A549 (cell line): ENCODE data around the gene PRR29. TPM values are rescaled to one million over a fixed set of nuclear protein-coding genes. Genes with fewer than 3 reads are reported as not detected.

ENCODE experiments used
- ATAC-seq, 2 experiments: fragments of 200-7000 bp in 1 of 2; fragments of >200 bp in 1 of 2; cut with Nextera tagmentation in 1 of 2; cut with Tn5 transposase in 1 of 2; 3 replicates each; pipeline versions ENCODE4 v1.8.0 to v1.9.1; 2018 to 2020; ENCODE audit warnings: mild to moderate bottlenecking in 1 of 2, moderate library complexity in 1 of 2
- CTCF ChIA-PET: fragments of 300-600 bp; sonication (Branson Sonifier 250); formaldehyde crosslinking; extraction: SDS; loops from one replicate; lab custom pipeline; 2021; ENCODE audit warnings: antibody characterized with exemption, inconsistent platforms; lab: Yijun Ruan, JAX
- POLR2A ChIA-PET: fragments of 350-600 bp; formaldehyde crosslinking; extraction: SDS; loops from one replicate; lab custom pipeline; 2021; ENCODE audit warnings: antibody characterized with exemption, inconsistent platforms; lab: Yijun Ruan, JAX
- DNase-seq, 2 experiments: peaks; one replicate each; pipeline versions ENCODE4 v3.0.0 to v3.0.0-alpha.2; 2011 to 2016; ENCODE audit warnings: low read depth in 1 of 2, low spot score in 1 of 2
- FAIRE-seq: peaks from 2 replicates; lab custom pipeline; 2011; peaks lifted over from hg19 to GRCh38; lab: Jason Lieb, UNC
- H3K27ac ChIP-seq, 2 experiments: fragments of >200 bp; sonication (Bioruptor Twin); formaldehyde crosslinking; 3 replicates each; pipeline ENCODE4 v1.5.1; 2016 to 2017
- H3K4me1 ChIP-seq: fragments of >200 bp; sonication (Bioruptor Twin); formaldehyde crosslinking; 3 replicates; pipeline ENCODE4 v1.6.1; 2016
- H3K4me2 ChIP-seq: fragments of >200 bp; sonication (Bioruptor Twin); formaldehyde crosslinking; 3 replicates; pipeline ENCODE4 v1.6.1; 2016
- H3K4me3 ChIP-seq: fragments of >200 bp; sonication (Bioruptor Twin); formaldehyde crosslinking; 3 replicates; pipeline ENCODE4 v1.5.1; 2016
- H3K9me3 ChIP-seq: fragments of >200 bp; sonication (Bioruptor Twin); formaldehyde crosslinking; 3 replicates; pipeline ENCODE4 v1.6.1; 2016
- CBX8 ChIP-seq: fragments of 200-600 bp; sonication (generic); IDR thresholded peaks from 2 replicates; pipeline ENCODE4 v1.6.1; 2016
- CEBPB ChIP-seq, 2 experiments: fragments of >200 bp in 1 of 2; sonication (Bioruptor Twin) in 1 of 2; formaldehyde crosslinking in 1 of 2; IDR thresholded peaks; 2 replicates each; pipeline ENCODE4 v1.6.1; 2012 to 2016
- CHD2 ChIP-seq: fragments of 150-350 bp; IDR thresholded peaks from 2 replicates; pipeline ENCODE4 v1.6.1; 2014; ENCODE audit warnings: low read length; ENCODE audit not compliant: partially characterized antibody
- EP300 ChIP-seq, 2 experiments: fragments of >200 bp; sonication (Bioruptor Twin); formaldehyde crosslinking; IDR thresholded peaks; 2 replicates in 1 of 2; 3 replicates in 1 of 2; pipeline ENCODE4 v1.6.1; 2016 to 2017
- ESRRA ChIP-seq: fragments of 150-350 bp; IDR thresholded peaks from 2 replicates; pipeline ENCODE4 v1.6.1; 2014; ENCODE audit warnings: mild to moderate bottlenecking, low read length, borderline replicate concordance
- HDAC2 ChIP-seq: fragments of 200-600 bp; sonication (generic); IDR thresholded peaks from 2 replicates; pipeline ENCODE4 v1.6.1; 2016
- HEYL ChIP-seq: fragments of 250-450 bp; sonication (Bioruptor Pico); IDR thresholded peaks from 2 replicates; pipeline ENCODE4 v1.8.0; 2021; ENCODE audit warnings: mild to moderate bottlenecking, moderate library complexity
- JUNB ChIP-seq: fragments of >200 bp; sonication (Bioruptor Twin); formaldehyde crosslinking; IDR thresholded peaks from 2 replicates; pipeline ENCODE4 v1.6.1; 2016
- MAFK ChIP-seq: fragments of 450-650 bp; IDR thresholded peaks from 2 replicates; pipeline ENCODE4 v1.6.1; 2014; ENCODE audit not compliant: partially characterized antibody
- MAZ ChIP-seq: fragments of 150-350 bp; IDR thresholded peaks from 2 replicates; pipeline ENCODE4 v1.6.1; 2014; ENCODE audit warnings: antibody characterized with exemption, low read depth, low read length, borderline replicate concordance
- NFE2L2 ChIP-seq: fragments of 150-350 bp; conservative IDR thresholded peaks from 2 replicates; pipeline ENCODE4 v1.6.1; 2014; ENCODE audit warnings: low read length
- NPAS2 ChIP-seq: fragments of 250-450 bp; sonication (Bioruptor Pico); IDR thresholded peaks from 2 replicates; pipeline ENCODE4 v1.8.0; 2022; ENCODE audit warnings: mild to moderate bottlenecking, moderate library complexity, borderline replicate concordance
- PHF8 ChIP-seq: fragments of 200-600 bp; sonication (generic); IDR thresholded peaks from 2 replicates; pipeline ENCODE4 v1.6.1; 2016; ENCODE audit warnings: low read depth, mild to moderate bottlenecking, antibody characterized with exemption, moderate library complexity, borderline replicate concordance
- POLR2AphosphoS2 ChIP-seq: conservative IDR thresholded peaks from 2 replicates; pipeline ENCODE4 v1.6.1; 2012; ENCODE audit warnings: low read length, improper control_type of control experiment, inconsistent platforms
- RCOR1 ChIP-seq: fragments of 150-350 bp; IDR thresholded peaks from 2 replicates; pipeline ENCODE4 v1.6.1; 2014; ENCODE audit warnings: antibody characterized with exemption, low read length, low read depth
- RFX5 ChIP-seq: fragments of 450-650 bp; IDR thresholded peaks from 2 replicates; pipeline ENCODE4 v1.7.1; 2014; ENCODE audit warnings: antibody characterized with exemption, mild to moderate bottlenecking, moderate library complexity
- SREBF2 ChIP-seq: fragments of 450-650 bp; IDR thresholded peaks from 2 replicates; pipeline ENCODE4 v1.6.1; 2014; ENCODE audit warnings: mild to moderate bottlenecking, moderate library complexity
- TFCP2L1 ChIP-seq: fragments of 250-450 bp; sonication (Bioruptor Pico); IDR thresholded peaks from 2 replicates; pipeline ENCODE4 v1.5.0; 2021; ENCODE audit warnings: mild to moderate bottlenecking
- ZC3H11A ChIP-seq: fragments of 450-650 bp; IDR thresholded peaks from 2 replicates; pipeline ENCODE4 v1.6.1; 2014; ENCODE audit warnings: antibody characterized with exemption, mild to moderate bottlenecking
- ZNF302 ChIP-seq: fragments of 250-450 bp; sonication (Bioruptor Pico); IDR thresholded peaks from 2 replicates; pipeline ENCODE4 v1.9.0; 2021; ENCODE audit warnings: inconsistent platforms, mild to moderate bottlenecking, moderate library complexity
- WGBS: methylation state at CpG from one replicate; pipeline ENCODE4 v1.1.6; 2017; ENCODE audit errors: missing lambda C conversion rate; 5-methylcytosine and 5-hydroxymethylcytosine counted together
- polyA plus RNA-seq, 4 experiments: library from polyadenylated mRNA; depleted of rRNA in 3 of 4; stranded (reverse); fragments of >200 nt; fragmentation: RNase III in 1 of 4; extraction: RNeasy Plus Mini Kit Qiagen cat#74134 plus additional on column Dnase treatment in 1 of 4; gene quantifications; 2 replicates in 3 of 4; 3 replicates in 1 of 4; pipeline ENCODE4 v1.2.3, GENCODE V29; 2011 to 2017
- TF ChIP-seq, protein P1 (sequence below): fragments of 450-650 bp; IDR thresholded peaks from 2 replicates; pipeline ENCODE4 v1.6.1; 2014; ENCODE audit warnings: antibody characterized with exemption
- TF ChIP-seq, protein P2 (sequence below): fragments of 250-450 bp; sonication (Bioruptor Pico); IDR thresholded peaks from 2 replicates; pipeline ENCODE4 v1.5.0; 2020; ENCODE audit warnings: low read depth, mild to moderate bottlenecking, moderate library complexity
- TF ChIP-seq, protein P3 (sequence below): fragments of 150-350 bp; IDR thresholded peaks from 2 replicates; pipeline ENCODE4 v1.6.1; 2014; ENCODE audit warnings: low read depth, mild to moderate bottlenecking, low read length
- TF ChIP-seq, protein P4 (sequence below): fragments of >200 bp; sonication (Bioruptor Twin); formaldehyde crosslinking; IDR thresholded peaks from 3 replicates; pipeline ENCODE4 v1.6.1; 2016
- TF ChIP-seq, protein P5 (sequence below): IDR thresholded peaks from 2 replicates; pipeline ENCODE4 v1.6.1; 2012; ENCODE audit warnings: low read depth, borderline replicate concordance
- TF ChIP-seq, protein P6 (sequence below): fragments of 250-450 bp; sonication (Bioruptor Pico); IDR thresholded peaks from 2 replicates; pipeline ENCODE4 v1.5.0; 2021; ENCODE audit warnings: mild to moderate bottlenecking, moderate library complexity, borderline replicate concordance

PRR29 gene
- polyA plus RNA-seq, 2 of the 4 experiments (the other 2 are of a cell fraction): 0.44 to 0.67 TPM

DNA sequence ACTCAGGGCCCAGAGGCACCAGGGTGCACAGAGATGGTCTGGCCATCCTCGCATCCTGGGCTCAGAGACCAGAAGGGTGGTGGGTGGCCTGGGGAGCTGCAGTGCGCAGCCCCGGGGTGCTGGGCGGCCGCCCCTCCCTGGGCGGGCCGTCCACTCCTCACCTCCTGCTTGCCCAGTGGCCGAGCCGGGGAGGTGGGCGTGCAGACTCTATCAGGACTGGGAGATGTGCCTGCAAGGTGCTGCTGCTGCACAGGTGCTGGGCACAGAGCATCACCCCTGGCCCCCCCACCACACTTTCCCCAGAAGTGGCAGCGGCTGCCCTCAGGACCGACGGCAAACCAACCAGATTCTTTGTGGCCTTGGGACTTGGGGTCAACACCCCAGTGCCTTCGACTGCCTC is 25.4 kb upstream of the PRR29 start, which contains the start of gene SCN4A:
TSS of gene SCN4A (minus strand) at position 123 of the 400 bp plus-strand sequence. CDS start at position 46, 77 bp downstream.
- Histone ChIP-seq H3K27ac (peak within 1 kb of the TSS; percentile 49 to 68; a peak in 5 of 6 replicates), H3K4me2 (peak within 1 kb of the TSS; percentile 71), H3K4me1 (peaks cover 19% of the 10 kb centered on the region), H3K4me3 (no peak within 1 kb of the TSS), H3K9me3 (no peaks in the 10 kb centered on the region)
- CTCF ChIA-PET: interaction anchor here (1.2 to 9.3 kb wide), 7 partner anchors 8 to 56 kb away, joined by 4 to 94 read pairs (median 10); partner anchors contain the start of gene GH1
- FAIRE-seq (no peak), DNase-seq (no peak), ATAC-seq (no peak)
- POLR2A ChIA-PET: interaction anchor here (1.6 kb wide), 1 partner anchor 173 kb away, joined by 5 read pairs; no protein-coding TSS in a partner anchor
- TF ChIP-seq MAFK: no peak
- TF ChIP-seq, protein P1, sequence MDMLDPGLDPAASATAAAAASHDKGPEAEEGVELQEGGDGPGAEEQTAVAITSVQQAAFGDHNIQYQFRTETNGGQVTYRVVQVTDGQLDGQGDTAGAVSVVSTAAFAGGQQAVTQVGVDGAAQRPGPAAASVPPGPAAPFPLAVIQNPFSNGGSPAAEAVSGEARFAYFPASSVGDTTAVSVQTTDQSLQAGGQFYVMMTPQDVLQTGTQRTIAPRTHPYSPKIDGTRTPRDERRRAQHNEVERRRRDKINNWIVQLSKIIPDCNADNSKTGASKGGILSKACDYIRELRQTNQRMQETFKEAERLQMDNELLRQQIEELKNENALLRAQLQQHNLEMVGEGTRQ: no peak
- TF ChIP-seq, protein P2, sequence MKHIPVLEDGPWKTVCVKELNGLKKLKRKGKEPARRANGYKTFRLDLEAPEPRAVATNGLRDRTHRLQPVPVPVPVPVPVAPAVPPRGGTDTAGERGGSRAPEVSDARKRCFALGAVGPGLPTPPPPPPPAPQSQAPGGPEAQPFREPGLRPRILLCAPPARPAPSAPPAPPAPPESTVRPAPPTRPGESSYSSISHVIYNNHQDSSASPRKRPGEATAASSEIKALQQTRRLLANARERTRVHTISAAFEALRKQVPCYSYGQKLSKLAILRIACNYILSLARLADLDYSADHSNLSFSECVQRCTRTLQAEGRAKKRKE (CRISPR knock-in tag): no peak
- no peak for TF ChIP-seq RCOR1
- no peak for TF ChIP-seq HDAC2
- no peak for TF ChIP-seq SREBF2
- TF ChIP-seq JUNB: no peak
- TF ChIP-seq CHD2: no peak
- TF ChIP-seq, protein P3, sequence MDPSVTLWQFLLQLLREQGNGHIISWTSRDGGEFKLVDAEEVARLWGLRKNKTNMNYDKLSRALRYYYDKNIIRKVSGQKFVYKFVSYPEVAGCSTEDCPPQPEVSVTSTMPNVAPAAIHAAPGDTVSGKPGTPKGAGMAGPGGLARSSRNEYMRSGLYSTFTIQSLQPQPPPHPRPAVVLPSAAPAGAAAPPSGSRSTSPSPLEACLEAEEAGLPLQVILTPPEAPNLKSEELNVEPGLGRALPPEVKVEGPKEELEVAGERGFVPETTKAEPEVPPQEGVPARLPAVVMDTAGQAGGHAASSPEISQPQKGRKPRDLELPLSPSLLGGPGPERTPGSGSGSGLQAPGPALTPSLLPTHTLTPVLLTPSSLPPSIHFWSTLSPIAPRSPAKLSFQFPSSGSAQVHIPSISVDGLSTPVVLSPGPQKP: no peak
- no peak for TF ChIP-seq ESRRA
- no peak for TF ChIP-seq MAZ
- TF ChIP-seq, protein P4, sequence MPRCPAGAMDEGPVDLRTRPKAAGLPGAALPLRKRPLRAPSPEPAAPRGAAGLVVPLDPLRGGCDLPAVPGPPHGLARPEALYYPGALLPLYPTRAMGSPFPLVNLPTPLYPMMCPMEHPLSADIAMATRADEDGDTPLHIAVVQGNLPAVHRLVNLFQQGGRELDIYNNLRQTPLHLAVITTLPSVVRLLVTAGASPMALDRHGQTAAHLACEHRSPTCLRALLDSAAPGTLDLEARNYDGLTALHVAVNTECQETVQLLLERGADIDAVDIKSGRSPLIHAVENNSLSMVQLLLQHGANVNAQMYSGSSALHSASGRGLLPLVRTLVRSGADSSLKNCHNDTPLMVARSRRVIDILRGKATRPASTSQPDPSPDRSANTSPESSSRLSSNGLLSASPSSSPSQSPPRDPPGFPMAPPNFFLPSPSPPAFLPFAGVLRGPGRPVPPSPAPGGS: no peak
- no peak for TF ChIP-seq ZNF302 (CRISPR knock-in tag)
- TF ChIP-seq CBX8: no peak
- TF ChIP-seq, protein P5, sequence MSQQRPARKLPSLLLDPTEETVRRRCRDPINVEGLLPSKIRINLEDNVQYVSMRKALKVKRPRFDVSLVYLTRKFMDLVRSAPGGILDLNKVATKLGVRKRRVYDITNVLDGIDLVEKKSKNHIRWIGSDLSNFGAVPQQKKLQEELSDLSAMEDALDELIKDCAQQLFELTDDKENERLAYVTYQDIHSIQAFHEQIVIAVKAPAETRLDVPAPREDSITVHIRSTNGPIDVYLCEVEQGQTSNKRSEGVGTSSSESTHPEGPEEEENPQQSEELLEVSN: no peak
- TF ChIP-seq NFE2L2: no peak
- TF ChIP-seq POLR2AphosphoS2: no peak
- 87% methylated on average over 13 of the region's 14 CpGs for WGBS

DNA sequence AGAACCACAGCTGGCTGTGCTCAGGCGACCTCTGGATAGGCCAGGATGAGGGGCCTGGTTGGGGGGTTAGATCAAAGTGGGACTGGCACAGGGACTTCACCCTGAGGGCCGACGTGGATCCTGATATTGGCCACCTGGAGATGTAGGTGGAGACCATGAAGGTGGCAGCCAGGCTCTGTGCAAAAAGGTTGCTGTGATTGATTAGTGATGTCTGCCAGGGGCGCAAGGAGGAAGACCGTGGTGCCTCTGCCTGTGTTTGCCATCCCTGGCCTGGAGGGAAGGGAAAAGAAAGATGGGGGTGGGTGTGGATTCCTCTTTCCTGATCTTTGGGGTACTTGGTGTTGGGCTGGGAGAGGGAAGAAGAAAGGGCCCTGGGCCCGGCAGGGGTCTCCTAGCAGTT is 24.9 kb upstream of the PRR29 start:
- peaks cover 19% of the 10 kb centered on the region for H3K4me1 ChIP-seq
- H3K27ac ChIP-seq: peak overlapping the region in 1 of 2 experiments; percentile 68; a peak in 4 of 6 replicates
- H3K4me3 ChIP-seq: no peak overlapping the region
- POLR2A ChIA-PET: interaction anchor here (1.6 kb wide), 1 partner anchor 172 kb away, joined by 5 read pairs; no protein-coding TSS in a partner anchor
- CTCF ChIA-PET: interaction anchor here (1.1 to 9.3 kb wide), 9 partner anchors 8 to 56 kb away, joined by 3 to 94 read pairs (median 10); partner anchors contain the start of gene GH1
- no peaks in the 10 kb centered on the region for H3K9me3 ChIP-seq
- no peak for FAIRE-seq
- H3K4me2 ChIP-seq: peak overlapping the region; percentile 71; the same call in 1 of the 3 replicates
- 89% methylated on average over 6 of the region's 6 CpGs for WGBS
- no peak for DNase-seq
- no peak for ATAC-seq
- no peak for TF ChIP-seq RFX5
- TF ChIP-seq PHF8: no peak
- no peak for TF ChIP-seq SREBF2
- TF ChIP-seq TFCP2L1 (CRISPR knock-in tag): no peak
- TF ChIP-seq, protein P1: no peak
- TF ChIP-seq, protein P5: no peak
- no peak for TF ChIP-seq CEBPB (IDR thresholded peaks at IDR 0.05)
- TF ChIP-seq, protein P6, sequence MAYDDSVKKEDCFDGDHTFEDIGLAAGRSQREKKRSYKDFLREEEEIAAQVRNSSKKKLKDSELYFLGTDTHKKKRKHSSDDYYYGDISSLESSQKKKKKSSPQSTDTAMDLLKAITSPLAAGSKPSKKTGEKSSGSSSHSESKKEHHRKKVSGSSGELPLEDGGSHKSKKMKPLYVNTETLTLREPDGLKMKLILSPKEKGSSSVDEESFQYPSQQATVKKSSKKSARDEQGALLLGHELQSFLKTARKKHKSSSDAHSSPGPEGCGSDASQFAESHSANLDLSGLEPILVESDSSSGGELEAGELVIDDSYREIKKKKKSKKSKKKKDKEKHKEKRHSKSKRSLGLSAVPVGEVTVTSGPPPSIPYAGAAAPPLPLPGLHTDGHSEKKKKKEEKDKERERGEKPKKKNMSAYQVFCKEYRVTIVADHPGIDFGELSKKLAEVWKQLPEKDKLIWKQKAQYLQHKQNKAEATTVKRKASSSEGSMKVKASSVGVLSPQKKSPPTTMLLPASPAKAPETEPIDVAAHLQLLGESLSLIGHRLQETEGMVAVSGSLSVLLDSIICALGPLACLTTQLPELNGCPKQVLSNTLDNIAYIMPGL (CRISPR knock-in tag): no peak
- TF ChIP-seq POLR2AphosphoS2: no peak
- TF ChIP-seq ZC3H11A: no peak
- TF ChIP-seq, protein P4: no peak
- no peak for TF ChIP-seq HDAC2
- no peak for TF ChIP-seq RCOR1
- TF ChIP-seq HEYL (CRISPR knock-in tag): no peak
- TF ChIP-seq NPAS2 (CRISPR knock-in tag): no peak
- no peak for TF ChIP-seq EP300 (IDR thresholded peaks at IDR 0.05)
